GM12878 (cell line): ENCODE data around the gene HMGB3. TPM values are rescaled to one million over a fixed set of nuclear protein-coding genes. Genes with fewer than 3 reads are reported as not detected.

Experiments used
- ATAC-seq: fragments of 200-7000 bp; cut with Tn5 transposase; 3 replicates; pipeline ENCODE4 v1.9.1; 2020; ENCODE audit warnings: mild to moderate bottlenecking, moderate library complexity
- BruUV-seq: library from RNA; stranded (reverse); fragments of 400-500 nt; replicated peaks from 2 replicates; lab custom pipeline; 2021; lab: Mats Ljungman, UMichigan
- CTCF ChIA-PET: fragments of 300-600 bp; sonication (Branson Sonifier 250); formaldehyde crosslinking; extraction: SDS; loops from one replicate; lab custom pipeline; 2021; ENCODE audit warnings: inconsistent platforms; lab: Yijun Ruan, JAX
- POLR2A ChIA-PET: fragments of 350-600 bp; formaldehyde crosslinking; extraction: SDS; loops from one replicate; lab custom pipeline; 2021; ENCODE audit warnings: inconsistent platforms; lab: Charles Lee
- RAD21 ChIA-PET: fragments of 300-600 bp; sonication (Branson Sonifier 250); formaldehyde crosslinking; loops from one replicate; lab custom pipeline; 2023; ENCODE audit warnings: antibody characterized with exemption; ENCODE audit not compliant: unreplicated experiment; lab: Charles Lee
- SMC1A ChIA-PET: fragments of 300-600 bp; sonication (Branson Sonifier 250); formaldehyde crosslinking; loops from one replicate; lab custom pipeline; 2023; ENCODE audit not compliant: unreplicated experiment, uncharacterized antibody; lab: Charles Lee
- DNase-seq: peaks from one replicate; pipeline ENCODE4 v3.0.0-alpha.2; 2011; ENCODE audit warnings: low read depth, low spot score
- FAIRE-seq: peaks from 3 replicates; lab custom pipeline; 2011; peaks lifted over from hg19 to GRCh38; lab: Jason Lieb, UNC
- H2AFZ ChIP-seq: 2 replicates; pipeline ENCODE4 v1.6.0; 2011; ENCODE audit warnings: low read depth, low read length, control low read depth; ENCODE audit not compliant: control insufficient read depth
- H3K27ac ChIP-seq: 2 replicates; pipeline ENCODE4 v1.5.1; 2011; ENCODE audit warnings: control low read depth; ENCODE audit not compliant: control insufficient read depth, insufficient read depth
- H3K27me3 ChIP-seq, 2 experiments: replicated peaks in 1 of 2; 2 replicates each; pipeline versions ENCODE4 v1.6.0 to v1.6.1; 2011; ENCODE audit warnings: low read length in 1 of 2; ENCODE audit not compliant: control insufficient read depth in 2 of 2, insufficient read depth in 2 of 2
- H3K36me3 ChIP-seq, 2 experiments: 2 replicates each; pipeline ENCODE4 v1.5.1; 2011; ENCODE audit warnings: low read length in 1 of 2; ENCODE audit not compliant: control insufficient read depth in 2 of 2, insufficient read depth in 2 of 2
- H3K4me1 ChIP-seq: 2 replicates; pipeline ENCODE4 v1.6.1; 2011; ENCODE audit warnings: mild to moderate bottlenecking, low read length, moderate library complexity, mixed read lengths; ENCODE audit not compliant: control insufficient read depth, insufficient read depth
- H3K4me2 ChIP-seq: 2 replicates; pipeline ENCODE4 v1.6.0; 2011; ENCODE audit warnings: control low read depth; ENCODE audit not compliant: control insufficient read depth, insufficient read depth
- H3K4me3 ChIP-seq: fragments of 200-600 bp; sonication (generic); 2 replicates; pipeline ENCODE4 v1.5.1; 2016
- H3K79me2 ChIP-seq: 2 replicates; pipeline ENCODE4 v1.6.0; 2011; ENCODE audit warnings: low read length; ENCODE audit not compliant: control insufficient read depth, insufficient read depth
- H3K9ac ChIP-seq: 2 replicates; pipeline ENCODE4 v1.8.0; 2011; ENCODE audit warnings: low read length, control low read depth, mixed read lengths; ENCODE audit not compliant: control insufficient read depth, insufficient read depth
- H3K9me3 ChIP-seq: replicated peaks from 3 replicates; pipeline ENCODE4 v1.5.1; 2011; ENCODE audit warnings: mild to moderate bottlenecking, low read length; ENCODE audit not compliant: control insufficient read depth, insufficient read depth
- H4K20me1 ChIP-seq: 2 replicates; pipeline ENCODE4 v1.6.0; 2011; ENCODE audit not compliant: control insufficient read depth, insufficient read depth
- ASH2L ChIP-seq: fragments of 300-600, 200-600 bp; sonication (generic); IDR thresholded peaks from 2 replicates; pipeline ENCODE4 v1.6.1; 2017; ENCODE audit warnings: low read depth, mild to moderate bottlenecking, borderline replicate concordance
- BCL3 ChIP-seq: IDR thresholded peaks from 2 replicates; pipeline ENCODE4 v1.6.1; 2011; ENCODE audit warnings: borderline replicate concordance, low read depth, mild to moderate bottlenecking, moderate library complexity, low read length; ENCODE audit not compliant: insufficient read depth, poor library complexity, severe bottlenecking
- BHLHE40 ChIP-seq, 2 experiments: fragments of 450-650 bp in 1 of 2; IDR thresholded peaks; 2 replicates each; pipeline ENCODE4 v1.6.1; 2011 to 2017; ENCODE audit warnings: low read depth in 2 of 2, borderline replicate concordance in 1 of 2, improper control_type of control experiment in 1 of 2, low read length in 1 of 2, mild to moderate bottlenecking in 1 of 2
- CBX3 ChIP-seq: fragments of 200-600 bp; sonication (generic); IDR thresholded peaks from 2 replicates; pipeline ENCODE4 v1.6.1; 2016; ENCODE audit warnings: low read depth, borderline replicate concordance
- CREB1 ChIP-seq: IDR thresholded peaks from 2 replicates; pipeline ENCODE4 v1.6.1; 2012; ENCODE audit warnings: low read depth, mild to moderate bottlenecking, inconsistent platforms
- GATAD2B ChIP-seq: fragments of 450-650 bp; conservative IDR thresholded peaks from 2 replicates; pipeline ENCODE4 v1.6.1; 2017; ENCODE audit warnings: low read depth, mild to moderate bottlenecking, moderate library complexity
- KLF5 ChIP-seq: fragments of 450-650 bp; IDR thresholded peaks from 2 replicates; pipeline ENCODE4 v1.6.1; 2014; ENCODE audit warnings: mild to moderate bottlenecking; ENCODE audit not compliant: partially characterized antibody
- NR2C1 ChIP-seq: fragments of 450-650 bp; IDR thresholded peaks from 2 replicates; pipeline ENCODE4 v1.6.1; 2017; ENCODE audit warnings: antibody characterized with exemption, mild to moderate bottlenecking, moderate library complexity
- NRF1 ChIP-seq: conservative IDR thresholded peaks from 2 replicates; pipeline ENCODE4 v1.6.1; 2011; ENCODE audit warnings: mild to moderate bottlenecking, low read depth, low read length, improper control_type of control experiment
- RBBP5 ChIP-seq: fragments of 200-600 bp; sonication (generic); conservative IDR thresholded peaks from 2 replicates; pipeline ENCODE4 v1.6.1; 2016
- RCOR1 ChIP-seq: conservative IDR thresholded peaks from 2 replicates; pipeline ENCODE4 v1.6.1; 2012; ENCODE audit warnings: low read depth, low read length, improper control_type of control experiment
- RELA ChIP-seq: fragments of 450-650 bp; IDR thresholded peaks from 2 replicates; pipeline ENCODE4 v1.8.0; 2014; ENCODE audit warnings: borderline replicate concordance; ENCODE audit not compliant: partially characterized antibody
- SMAD5 ChIP-seq: IDR thresholded peaks from 2 replicates; pipeline ENCODE4 v1.6.1; 2016; ENCODE audit warnings: antibody characterized with exemption, low read depth
- SREBF1 ChIP-seq: IDR thresholded peaks from 2 replicates; pipeline ENCODE4 v1.6.1; 2012; ENCODE audit warnings: mild to moderate bottlenecking, low read length
- STAT1 ChIP-seq: fragments of 450-650 bp; conservative IDR thresholded peaks from 2 replicates; pipeline ENCODE4 v1.6.1; 2014; ENCODE audit warnings: antibody characterized with exemption, mild to moderate bottlenecking
- YBX1 ChIP-seq: fragments of 450-650 bp; IDR thresholded peaks from 2 replicates; pipeline ENCODE4 v1.6.1; 2016; ENCODE audit warnings: antibody characterized with exemption
- ZBTB4 ChIP-seq: fragments of 450-650 bp; formaldehyde crosslinking; IDR thresholded peaks from 2 replicates; pipeline ENCODE4 v1.4.0; 2022; ENCODE audit warnings: mild to moderate bottlenecking, moderate library complexity
- ZNF24 ChIP-seq: fragments of 450-650 bp; IDR thresholded peaks from 2 replicates; pipeline ENCODE4 v1.6.1; 2017; ENCODE audit warnings: antibody characterized with exemption, mild to moderate bottlenecking
- ZNF274 ChIP-seq: IDR thresholded peaks from one replicate; pipeline ENCODE4 v1.8.0; 2011; ENCODE audit not compliant: insufficient read length, insufficient read depth
- ZNF622 ChIP-seq: fragments of 450-650 bp; IDR thresholded peaks from 2 replicates; pipeline ENCODE4 v1.6.1; 2017; ENCODE audit warnings: mild to moderate bottlenecking, inconsistent platforms
- WGBS: methylation state at CpG from one replicate; pipeline ENCODE4 v1.1.6; 2016; ENCODE audit warnings: low lambda C conversion rate; ENCODE audit not compliant: insufficient replicate concordance, insufficient coverage; ENCODE audit errors: missing lambda C conversion rate; 5-methylcytosine and 5-hydroxymethylcytosine counted together
- in situ Hi-C: fragments of 300-500 bp; cut with MboI; formaldehyde crosslinking; loops from 9 replicates; pipeline ENCODE4 v1.14.3; 2018; ENCODE audit warnings: mixed read lengths
- intact Hi-C: fragments of 100-400 bp; cut with micrococcal nuclease; formaldehyde crosslinking; loops from one replicate; pipeline ENCODE4 v1.14.2; 2022; ENCODE audit not compliant: unreplicated experiment
- polyA plus RNA-seq, 11 experiments: library from polyadenylated mRNA; depleted of rRNA in 4 of 11; unstranded in 6 of 11; stranded (reverse) in 5 of 11; fragments of >200 nt; fragmentation: Nextera tagmentation in 4 of 11; fragmentation: Illumina TruSeq in 1 of 11; extraction: Ambion mirVana in 4 of 11; extraction: Trizol in 1 of 11; gene quantifications; 1 replicate in 1 of 11; 2 replicates in 10 of 11; pipeline versions ENCODE4 v1.2.1 to v1.2.3, GENCODE V29; 2011 to 2016; ENCODE audit warnings: inconsistent platforms in 2 of 11, missing spikeins in 2 of 11, low read depth in 1 of 11
- total RNA-seq, 4 experiments: library from RNA; depleted of rRNA in 3 of 4; stranded (reverse); fragments of >200 nt in 3 of 4; fragmentation: Illumina TruSeq in 1 of 4; extraction: Trizol in 1 of 4; gene quantifications; 2 replicates each; pipeline versions ENCODE4 v1.2.1 to v1.2.3, GENCODE V29; 2013 to 2021

The HMGB3 gene
- total and polyA plus RNA-seq, 10 of the 15 experiments (the other 5 are each of a cell fraction or from before 2014, with no cell fraction given): 19.1 to 167 (median 109) TPM

GRCh38 chrX:151019856-151020255 lies 36.7 kb downstream of the HMGB3 start:
- Histone ChIP-seq H3K27ac (no peak overlapping the region), H3K4me1 (no peaks in the 10 kb centered on the region), H3K4me3 (no peak overlapping the region), H3K27me3 (no peaks in the 10 kb centered on the region), H4K20me1 (no peaks in the 10 kb centered on the region), H3K9ac (no peak overlapping the region), H2AFZ (no peak overlapping the region), H3K9me3 (no peaks in the 10 kb centered on the region), H3K36me3 (no peaks in the 10 kb centered on the region), H3K79me2 (no peaks in the 10 kb centered on the region), H3K4me2 (no peak overlapping the region)
- CTCF ChIA-PET: no interaction called here
- in situ Hi-C loops: no loop called here
- TF ChIP-seq BCL3 (no peak), RCOR1 (no peak), GATAD2B (no peak), NR2C1 (no peak), ZNF24 (no peak), CBX3 (no peak), KLF5 (no peak), NRF1 (no peak), RBBP5 (no peak), BHLHE40 (IDR thresholded peaks at IDR 0.05; ENCODE audit: borderline replicate concordance in 1 of 2, low read depth in 2 of 2, low read length in 1 of 2) (no peak), ZBTB4 (CRISPR knock-in tag) (no peak), SMAD5 (no peak), ZNF622 (no peak), ZNF274 (no peak), STAT1 (no peak), SREBF1 (no peak), RELA (no peak), YBX1 (no peak), CREB1 (no peak), ASH2L (no peak)
- FAIRE-seq (no peak), DNase-seq (no peak), ATAC-seq (no peak)
- SMC1A ChIA-PET: no interaction called here
- intact Hi-C loops: no loop called here
- RAD21 ChIA-PET: no interaction called here
- 18% methylated on average over 2 of the region's 2 CpGs for WGBS
- POLR2A ChIA-PET: no interaction called here
- no TSS peak for BruUV-seq
